ENCODE measurements around the gene TFAP2A.

The TFAP2A gene

GRCh38 chr6:10412461-10413261 lies 2.2 kb downstream of the TFAP2A start:
- peak; percentile 55 for DNase-seq (ENCODE audit: low read depth)

- no peak for DNase-seq (ENCODE audit: low read depth)
Measured at GRCh38 chr6:10411971-10412460, 2.9 kb downstream of the TFAP2A start.

GRCh38 chr6:10411131-10411970 lies 3.5 kb downstream of the TFAP2A start:
- no peak for DNase-seq (ENCODE audit: low read depth)

- no peak for DNase-seq (ENCODE audit: low read depth)
Measured at GRCh38 chr6:10410207-10411050, 4.4 kb downstream of the TFAP2A start.

- no peak for DNase-seq (ENCODE audit: low read depth)
Measured at GRCh38 chr6:10409731-10410206, 5.1 kb downstream of the TFAP2A start.

- no peak for DNase-seq (ENCODE audit: low read depth)
Measured at GRCh38 chr6:10409233-10409721, 5.6 kb downstream of the TFAP2A start.

GRCh38 chr6:10408457-10408856 lies 6.4 kb downstream of the TFAP2A start:
- DNase-seq (ENCODE audit: low read depth) = no peak

- no peak for DNase-seq (ENCODE audit: low read depth)
Measured at GRCh38 chr6:10407674-10408054, 7.2 kb downstream of the TFAP2A start.

GRCh38 chr6:10407018-10407673 lies 7.7 kb downstream of the TFAP2A start:
- no peak for DNase-seq (ENCODE audit: low read depth)

- DNase-seq (ENCODE audit: low read depth) = no peak
Measured at GRCh38 chr6:10406556-10406955, 8.3 kb downstream of the TFAP2A start.

GRCh38 chr6:10405513-10405900 lies 9.4 kb downstream of the TFAP2A start:
- no peak for DNase-seq (ENCODE audit: low read depth)

GRCh38 chr6:10404799-10405512 lies 9.9 kb downstream of the TFAP2A start:
- no peak for DNase-seq (ENCODE audit: low read depth)

GRCh38 chr6:10404107-10404798 lies 10.6 kb downstream of the TFAP2A start:
- DNase-seq (ENCODE audit: low read depth) = peak; percentile 94

GRCh38 chr6:10403385-10404106 lies 11.3 kb downstream of the TFAP2A start:
- DNase-seq (ENCODE audit: low read depth) = no peak

GRCh38 chr6:10402648-10403311 lies 12.1 kb downstream of the TFAP2A start:
- DNase-seq (ENCODE audit: low read depth) = no peak

GRCh38 chr6:10401632-10402223 lies 13.1 kb downstream of the TFAP2A start:
- DNase-seq (ENCODE audit: low read depth) = peak; percentile 51

GRCh38 chr6:10401004-10401536 lies 13.8 kb downstream of the TFAP2A start:
- no peak for DNase-seq (ENCODE audit: low read depth)

- DNase-seq (ENCODE audit: low read depth) = no peak
Measured at GRCh38 chr6:10400330-10400729, 14.5 kb downstream of the TFAP2A start.

Measured in CMK (cell line).